Stomach (tissue), 9 donors: ENCODE measurements around the gene RPRML. TPM values are rescaled to one million over a fixed set of nuclear protein-coding genes. Genes with fewer than 3 reads are reported as not detected.
"Not testable (repeated sequence)": the region's sequence is repeated elsewhere in the genome, so short reads cannot be mapped to it uniquely, and the experiment has no call there.

ENCODE experiments used
- DNase-seq, 2 donors: peaks; one replicate each; pipeline versions ENCODE4 v3.0.0 to v3.0.0-alpha.2; 2013 to 2019
- H3K27ac ChIP-seq, 5 donors: fragments of 200-600 bp in 4 of 5; sonication (generic) in 4 of 5; one replicate each; pipeline ENCODE4 v1.5.1; 2013 to 2019; ENCODE audit warnings: mild to moderate bottlenecking in 1 of 5, moderate library complexity in 1 of 5
- H3K27me3 ChIP-seq, 3 donors: fragments of 200-600 bp; sonication (generic); one replicate each; pipeline ENCODE4 v1.5.1; 2017 to 2019; ENCODE audit warnings: mixed run types in 1 of 3
- H3K36me3 ChIP-seq, 4 donors: fragments of 200-600 bp; sonication (generic); 1 replicate in 3 of 4; 2 replicates in 1 of 4; pipeline ENCODE4 v1.5.1; 2016 to 2019
- H3K4me1 ChIP-seq, 4 donors: fragments of 200-600 bp; sonication (generic); one replicate each; pipeline ENCODE4 v1.5.1; 2016 to 2019
- H3K4me3 ChIP-seq, 4 donors: fragments of 200-600 bp; sonication (generic) in 3 of 4; one replicate each; pipeline ENCODE4 v1.5.1; 2016 to 2019; ENCODE audit warnings: mild to moderate bottlenecking in 1 of 4
- H3K9me3 ChIP-seq, 4 donors: fragments of 200-600 bp; sonication (generic); one replicate each; pipeline ENCODE4 v1.5.1; 2016 to 2019
- CTCF ChIP-seq, 7 experiments: fragments of 450-650 bp in 4 of 7; fragments of 200-600 bp in 3 of 7; sonication (generic) in 3 of 7; IDR thresholded peaks; one replicate each; pipeline ENCODE4 v1.5.1; 2016 to 2019; ENCODE audit warnings: antibody characterized with exemption in 7 of 7, control low read depth in 2 of 7, mild to moderate bottlenecking in 1 of 7
- EP300 ChIP-seq: sonication (generic); formaldehyde crosslinking; IDR thresholded peaks from one replicate; pipeline ENCODE4 v1.6.1; 2017; ENCODE audit warnings: antibody characterized with exemption
- POLR2A ChIP-seq, 4 donors: fragments of 450-650 bp; IDR thresholded peaks; one replicate each; pipeline ENCODE4 v1.6.1; 2016; ENCODE audit warnings: antibody characterized with exemption in 4 of 4, control low read depth in 2 of 4, mild to moderate bottlenecking in 1 of 4, moderate library complexity in 1 of 4
- POLR2AphosphoS5 ChIP-seq, 3 donors: sonication (generic); formaldehyde crosslinking; IDR thresholded peaks; one replicate each; pipeline ENCODE4 v1.6.1; 2016; ENCODE audit warnings: antibody characterized with exemption in 3 of 3
- WGBS, 5 donors: extraction: QIAGEN DNeasy Blood & Tissue Kit in 3 of 5; methylation state at CpG; one replicate each; pipeline versions ENCODE4 v1.1.5 to v1.1.7; 2013 to 2018; 5-methylcytosine and 5-hydroxymethylcytosine counted together
- intact Hi-C: fragments of 100-400 bp; cut with DNase I; formaldehyde crosslinking; loops from one replicate; pipeline ENCODE4 v1.15.1; 2023; ENCODE audit warnings: low total_unique reads
- polyA plus RNA-seq, 3 donors: library from polyadenylated mRNA; stranded (reverse); fragments of 200-250 nt; gene quantifications; one replicate each; pipeline ENCODE4 v1.2.3, GENCODE V29; 2013
- total RNA-seq, 5 donors: library from RNA; depleted of rRNA; stranded (reverse); fragments of >200 nt; gene quantifications; one replicate each; pipeline versions ENCODE4 v1.1.0 to v1.2.3, GENCODE V29; 2014 to 2016
- donor health status: healthy with polysubstance abuse.
- donor health status: Bipolar disorder and iron deficiency.
- donor health status: healthy.

RPRML gene
- total and polyA plus RNA-seq, 8 donors: 0.37 to 2.4 (median 0.40) TPM; not detected in 5

DNA sequence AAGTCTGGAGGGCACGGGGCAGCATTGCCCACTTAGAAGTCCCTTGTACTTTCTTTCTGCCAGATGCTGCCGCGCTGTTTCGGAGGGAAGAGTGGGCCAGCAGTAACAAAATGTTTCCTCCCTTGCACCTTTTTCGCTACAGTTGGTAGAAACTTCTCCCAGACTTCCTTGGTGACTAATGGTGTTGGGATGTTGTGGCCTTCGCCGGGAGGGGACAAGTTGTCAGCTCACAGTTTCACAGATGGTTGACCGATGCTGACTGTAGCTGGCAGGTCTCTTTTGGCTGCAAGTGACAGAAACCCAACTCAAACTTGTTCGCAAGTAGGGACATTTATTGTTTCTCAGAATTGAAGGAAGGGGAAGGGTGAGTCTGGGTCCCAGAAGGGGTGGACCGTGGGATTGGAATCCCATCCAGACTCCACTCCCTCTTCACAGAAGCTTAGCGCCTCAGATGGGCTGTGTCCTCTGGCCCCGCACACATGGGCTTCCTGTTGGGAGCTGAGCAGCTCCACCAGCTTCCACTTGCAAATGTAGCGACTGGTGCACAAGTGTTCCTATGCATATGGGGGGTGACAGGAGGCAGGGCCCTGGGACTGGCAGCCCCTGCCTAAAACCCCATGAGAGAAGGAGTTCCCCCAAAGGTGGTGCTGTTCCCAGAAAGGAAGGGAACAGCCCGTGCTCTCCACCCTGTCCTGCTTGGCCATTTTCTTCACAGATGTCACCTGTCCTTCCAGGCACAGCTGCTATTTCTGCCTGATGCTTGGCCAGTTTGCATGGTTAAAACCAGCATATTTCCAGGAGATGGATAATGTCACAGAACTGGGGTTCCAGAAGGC lies 30.9 kb upstream of the RPRML start:
- Histone ChIP-seq H3K27ac (no peak overlapping the region), H3K36me3 (peaks cover 0 to 6% (median 0%) of the 10 kb centered on the region in 4 donors), H3K4me3 (no peak overlapping the region), H3K9me3 (no peaks in the 10 kb centered on the region), H3K4me1 (no peaks in the 10 kb centered on the region), H3K27me3 (no peaks in the 10 kb centered on the region)
- intact Hi-C loops: no loop called here
- TF ChIP-seq POLR2AphosphoS5 (IDR thresholded peaks at IDR 0.05) (no peak), POLR2A (IDR thresholded peaks at IDR 0.05) (no peak), EP300 (no peak), CTCF (IDR thresholded peaks at IDR 0.05) (no peak)
- DNase-seq: no peak
- WGBS, 5 donors: 90 to 95% (median 94%) methylated on average over 13 to 14 of the region's 14 CpGs

DNA sequence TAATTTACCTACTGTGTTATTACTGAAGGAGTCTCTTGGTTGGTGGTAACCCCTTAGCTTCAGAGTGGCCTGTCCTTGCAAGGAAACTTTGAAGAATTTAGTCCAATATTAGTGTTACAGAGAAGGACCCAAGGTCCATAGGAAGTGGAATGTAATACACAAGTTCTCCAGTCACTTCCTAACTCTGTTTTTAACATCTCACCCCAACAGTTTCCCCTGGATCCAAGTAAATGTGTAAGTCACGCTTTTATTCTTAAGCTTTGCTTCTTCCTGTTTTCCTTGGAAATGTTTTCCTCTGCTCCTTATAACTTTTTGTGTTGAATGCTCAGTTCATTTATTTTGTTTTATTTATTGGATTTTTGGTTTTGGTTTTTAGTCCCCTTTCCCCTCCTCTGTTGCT lies 25.9 kb upstream of the RPRML start:
- Histone ChIP-seq H3K27ac (no peak overlapping the region), H3K9me3 (no peaks in the 10 kb centered on the region), H3K4me1 (peaks cover 0 to 7% (median 1%) of the 10 kb centered on the region in 4 donors), H3K4me3 (no peak overlapping the region), H3K36me3 (peaks cover 0 to under 1% (median 0%) of the 10 kb centered on the region in 4 donors), H3K27me3 (no peaks in the 10 kb centered on the region)
- TF ChIP-seq POLR2AphosphoS5 (IDR thresholded peaks at IDR 0.05) (no peak), POLR2A (IDR thresholded peaks at IDR 0.05) (no peak), EP300 (no peak), CTCF (IDR thresholded peaks at IDR 0.05) (no peak)
- no peak for DNase-seq
- WGBS, 5 donors: 70 to 88% (median 80%) methylated on average over 1 of the region's 1 CpG
- intact Hi-C loops: no loop called here

- intact Hi-C loops, DNase-seq, H3K36me3 ChIP-seq, H3K4me1 ChIP-seq, H3K4me3 ChIP-seq, H3K27ac ChIP-seq, H3K9me3 ChIP-seq, H3K27me3 ChIP-seq: not testable (repeated sequence)
- 79 to 93% (median 90%) methylated on average over 4 to 5 of the region's 5 CpGs for WGBS, 5 donors
These were observed 24.8 kb upstream of the RPRML start for GRCh38 chr17:47003864-47004263.

DNA sequence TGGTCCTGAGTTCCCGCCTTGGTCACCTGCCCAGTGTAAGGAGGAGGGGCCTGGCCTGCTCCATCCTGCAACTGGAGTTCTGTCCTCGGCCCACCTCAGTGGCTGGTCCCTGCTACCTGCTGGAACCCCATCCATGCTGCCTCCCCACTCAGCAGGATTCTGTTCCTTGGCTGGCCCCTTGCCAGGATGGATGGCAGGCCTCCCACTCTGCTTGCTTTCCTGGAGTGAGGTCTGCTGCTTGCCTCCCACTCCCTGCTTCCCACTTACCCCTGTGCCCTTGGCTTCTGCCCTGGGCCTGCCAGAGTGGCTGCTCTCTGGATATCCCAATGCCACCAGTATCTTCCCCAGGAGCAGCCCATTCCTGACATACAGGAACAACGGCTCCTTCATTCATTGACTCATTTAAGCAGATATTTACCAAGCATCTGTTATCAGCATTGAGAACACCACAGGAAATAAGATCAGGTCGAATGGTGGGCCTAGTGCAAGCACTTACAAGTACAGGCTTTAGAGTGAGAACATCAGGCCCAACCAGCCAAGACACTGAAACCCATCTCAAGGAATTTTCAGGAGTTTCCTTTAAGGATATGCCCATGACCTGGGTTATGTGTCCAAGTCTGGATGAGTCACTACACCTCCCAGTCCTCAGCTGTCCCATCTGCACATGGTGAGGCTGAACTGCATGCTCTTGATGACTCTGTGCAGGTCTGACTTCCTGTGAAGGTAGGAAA lies 17.0 kb upstream of the RPRML start:
- intact Hi-C loops: no loop called here
- no peak for DNase-seq
- Histone ChIP-seq H3K36me3 (no peaks in the 10 kb centered on the region), H3K27me3 (no peaks in the 10 kb centered on the region), H3K9me3 (no peaks in the 10 kb centered on the region), H3K27ac (no peak overlapping the region), H3K4me1 (peaks cover 0 to 3% (median 1%) of the 10 kb centered on the region in 4 donors), H3K4me3 (no peak overlapping the region)
- 50 to 67% (median 59%) methylated on average over 4 of the region's 4 CpGs for WGBS, 5 donors
- TF ChIP-seq EP300 (no peak), POLR2A (IDR thresholded peaks at IDR 0.05) (no peak), CTCF (IDR thresholded peaks at IDR 0.05) (no peak), POLR2AphosphoS5 (IDR thresholded peaks at IDR 0.05) (no peak)
